Glutamatergic neuron (in vitro differentiated cells): ENCODE measurements around the gene ACAT2. TPM values are rescaled to one million over a fixed set of nuclear protein-coding genes. Genes with fewer than 3 reads are reported as not detected.

Experiments
- DNase-seq: peaks from one replicate; pipeline ENCODE4 v3.0.0; 2022
- H3K27ac Mint-ChIP-seq: one replicate; pipeline ENCODE4 v1.8.0; 2020; ENCODE audit warnings: mild to moderate bottlenecking, mixed read lengths, inconsistent platforms; ENCODE audit not compliant: unreplicated experiment
- H3K27me3 Mint-ChIP-seq: one replicate; pipeline ENCODE4 v1.8.0; 2020; ENCODE audit warnings: mild to moderate bottlenecking, moderate library complexity, mixed read lengths, inconsistent platforms; ENCODE audit not compliant: unreplicated experiment
- H3K36me3 Mint-ChIP-seq: one replicate; pipeline ENCODE4 v1.8.0; 2020; ENCODE audit warnings: mild to moderate bottlenecking, mixed read lengths, inconsistent platforms; ENCODE audit not compliant: unreplicated experiment
- H3K4me1 Mint-ChIP-seq: one replicate; pipeline ENCODE4 v1.8.0; 2020; ENCODE audit warnings: mild to moderate bottlenecking, low read depth, mixed read lengths, inconsistent platforms; ENCODE audit not compliant: unreplicated experiment
- H3K4me3 Mint-ChIP-seq: one replicate; pipeline ENCODE4 v1.8.0; 2020; ENCODE audit warnings: mild to moderate bottlenecking, mixed read lengths, inconsistent platforms; ENCODE audit not compliant: unreplicated experiment
- H3K9me3 Mint-ChIP-seq: one replicate; pipeline ENCODE4 v1.8.0; 2020; ENCODE audit warnings: mild to moderate bottlenecking, moderate library complexity, mixed read lengths, inconsistent platforms; ENCODE audit not compliant: unreplicated experiment
- CTCF ChIP-seq: fragments of 200-600 bp; sonication (generic); IDR thresholded peaks from one replicate; pipeline ENCODE4 v1.5.0; 2021; ENCODE audit not compliant: partially characterized antibody, unreplicated experiment
- total RNA-seq: library from RNA; stranded (reverse); fragmentation: NEBNext Ultra II Directional; extraction: Animal tissue kit (Norgen Biotek cat#: 25700); gene quantifications from one replicate; pipeline ENCODE4 v1.2.1, GENCODE V29; 2021; ENCODE audit not compliant: unreplicated experiment

ACAT2 gene
- total RNA-seq, 1 donor from 2014 or later: 228 TPM

GRCh38 chr6:159726918-159727716 is 34.7 kb upstream of the ACAT2 start, which contains the start of gene WTAP:
WTAP (plus strand) TSS chr6:159727506; CDS start chr6:159736266, 8,760 bp downstream.
- H3K27ac Mint-ChIP-seq: peak within 1 kb of the TSS; percentile 100
- H3K9me3 Mint-ChIP-seq: peaks cover 19% of the 10 kb centered on the region
- no peaks in the 10 kb centered on the region for H3K36me3 Mint-ChIP-seq
- TF ChIP-seq CTCF: no peak
- H3K4me1 Mint-ChIP-seq: peaks cover 10% of the 10 kb centered on the region
- H3K4me3 Mint-ChIP-seq: peak within 1 kb of the TSS; percentile 91
- peak; percentile 98 for DNase-seq
- H3K27me3 Mint-ChIP-seq: peaks cover 11% of the 10 kb centered on the region

GRCh38 chr6:159727717-159728445 is 34.0 kb upstream of the ACAT2 start:
- Mint-ChIP-seq H3K27ac (peak overlapping the region; percentile 92), H3K4me1 (peaks cover 10% of the 10 kb centered on the region), H3K4me3 (peak overlapping the region; percentile 91), H3K36me3 (no peaks in the 10 kb centered on the region), H3K27me3 (peaks cover 11% of the 10 kb centered on the region), H3K9me3 (peaks cover 19% of the 10 kb centered on the region)
- DNase-seq: peak; percentile 75
- TF ChIP-seq CTCF: no peak

GRCh38 chr6:159728531-159728964 is 33.3 kb upstream of the ACAT2 start:
- no peak for DNase-seq
- peaks cover 19% of the 10 kb centered on the region for H3K9me3 Mint-ChIP-seq
- no peaks in the 10 kb centered on the region for H3K36me3 Mint-ChIP-seq
- TF ChIP-seq CTCF: no peak
- peak overlapping the region; percentile 91 for H3K4me3 Mint-ChIP-seq
- peak overlapping the region; percentile 92 for H3K27ac Mint-ChIP-seq
- H3K4me1 Mint-ChIP-seq: peaks cover 10% of the 10 kb centered on the region
- peaks cover 11% of the 10 kb centered on the region for H3K27me3 Mint-ChIP-seq

- peaks cover 11% of the 10 kb centered on the region for H3K27me3 Mint-ChIP-seq
- H3K9me3 Mint-ChIP-seq: peaks cover 19% of the 10 kb centered on the region
- no peak for DNase-seq
- H3K4me1 Mint-ChIP-seq: peaks cover 10% of the 10 kb centered on the region
- no peak overlapping the region for H3K27ac Mint-ChIP-seq
- no peaks in the 10 kb centered on the region for H3K36me3 Mint-ChIP-seq
- no peak for TF ChIP-seq CTCF
- peak overlapping the region; percentile 91 for H3K4me3 Mint-ChIP-seq
These were observed 32.1 kb upstream of the ACAT2 start for GRCh38 chr6:159729598-159730331.
